ENCODE results near the gene RAB7A. TPM values are rescaled to one million over a fixed set of nuclear protein-coding genes. Genes with fewer than 3 reads are reported as not detected.

RAB7A gene
- total RNA-seq, 2 experiments from 2014 or later: 304 to 322 TPM

- H3K27ac Mint-ChIP-seq: no peak overlapping the region
- intact Hi-C loops (cut with micrococcal nuclease): no loop called here
- POLR2A ChIA-PET: interaction anchor here (0.5 to 0.6 kb wide), 2 partner anchors 110 to 318 kb away, joined by 3 to 4 read pairs; no protein-coding TSS in a partner anchor
Observed at GRCh38 chr3:128849911-128850455, 124.0 kb downstream of the RAB7A start.

DNA sequence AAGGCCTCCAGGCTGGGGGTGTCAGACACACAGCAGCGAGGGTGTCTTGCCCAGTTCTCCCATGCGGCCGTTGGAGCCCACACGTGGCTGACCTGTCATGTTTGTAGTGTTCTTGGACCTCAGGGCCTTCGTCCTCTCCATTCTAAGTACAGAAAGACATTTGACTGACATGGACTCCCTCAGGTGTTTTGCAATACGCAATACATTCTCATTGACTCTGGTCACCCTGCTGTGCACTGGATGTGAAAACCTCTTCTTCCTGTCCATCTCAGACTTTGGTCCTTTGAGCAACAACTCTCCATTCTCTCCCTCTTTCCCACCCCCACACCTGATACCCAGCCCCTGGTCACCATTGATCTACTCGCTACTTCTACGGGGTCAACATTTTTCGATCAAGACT is 124.6 kb downstream of the RAB7A start:
- H3K27ac Mint-ChIP-seq: no peak overlapping the region
- intact Hi-C loops (cut with micrococcal nuclease): no loop called here

More at GRCh38 chr3:128849911-128850455, 124.0 kb downstream of the RAB7A start:
- ATAC-seq (no peak), DNase-seq (peak; percentile 19)
- Mint-ChIP-seq H3K9me3 (peaks cover 9% of the 10 kb centered on the region), H3K4me1 (ENCODE audit: low read depth) (peaks cover 20% of the 10 kb centered on the region), H3K36me3 (ENCODE audit: low read depth) (peaks cover 4% of the 10 kb centered on the region), H3K4me3 (no peak overlapping the region), H3K27me3 (no peaks in the 10 kb centered on the region)
- CTCF ChIA-PET: no interaction called here
- TF ChIP-seq, protein P1, sequence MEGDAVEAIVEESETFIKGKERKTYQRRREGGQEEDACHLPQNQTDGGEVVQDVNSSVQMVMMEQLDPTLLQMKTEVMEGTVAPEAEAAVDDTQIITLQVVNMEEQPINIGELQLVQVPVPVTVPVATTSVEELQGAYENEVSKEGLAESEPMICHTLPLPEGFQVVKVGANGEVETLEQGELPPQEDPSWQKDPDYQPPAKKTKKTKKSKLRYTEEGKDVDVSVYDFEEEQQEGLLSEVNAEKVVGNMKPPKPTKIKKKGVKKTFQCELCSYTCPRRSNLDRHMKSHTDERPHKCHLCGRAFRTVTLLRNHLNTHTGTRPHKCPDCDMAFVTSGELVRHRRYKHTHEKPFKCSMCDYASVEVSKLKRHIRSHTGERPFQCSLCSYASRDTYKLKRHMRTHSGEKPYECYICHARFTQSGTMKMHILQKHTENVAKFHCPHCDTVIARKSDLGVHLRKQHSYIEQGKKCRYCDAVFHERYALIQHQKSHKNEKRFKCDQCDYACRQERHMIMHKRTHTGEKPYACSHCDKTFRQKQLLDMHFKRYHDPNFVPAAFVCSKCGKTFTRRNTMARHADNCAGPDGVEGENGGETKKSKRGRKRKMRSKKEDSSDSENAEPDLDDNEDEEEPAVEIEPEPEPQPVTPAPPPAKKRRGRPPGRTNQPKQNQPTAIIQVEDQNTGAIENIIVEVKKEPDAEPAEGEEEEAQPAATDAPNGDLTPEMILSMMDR (IDR thresholded peaks at IDR 0.05): no peak

DNA sequence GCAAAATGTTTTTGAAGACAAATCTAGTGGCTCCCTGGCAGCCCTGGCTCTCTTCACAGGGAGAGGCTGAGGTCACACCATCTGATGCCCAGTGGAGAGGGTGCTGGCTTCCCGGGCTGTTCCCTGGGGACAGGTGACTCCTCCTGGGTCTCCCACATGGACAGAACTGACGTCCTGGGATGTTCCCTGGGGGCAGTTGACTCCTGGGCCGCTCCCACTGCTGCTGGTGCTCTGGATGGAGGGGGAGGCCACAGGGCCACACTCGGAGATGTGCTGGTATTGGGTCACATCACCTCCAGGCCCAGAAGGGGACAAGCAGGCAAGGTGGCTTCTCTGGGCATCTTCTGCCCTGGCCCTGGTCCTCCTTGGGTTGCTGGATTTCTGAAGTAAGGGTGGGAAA is 125.6 kb downstream of the RAB7A start:
- TF ChIP-seq, protein P1 (IDR thresholded peaks at IDR 0.05): no peak
- Mint-ChIP-seq H3K9me3 (peaks cover 9% of the 10 kb centered on the region), H3K4me3 (no peak overlapping the region), H3K27me3 (no peaks in the 10 kb centered on the region), H3K4me1 (ENCODE audit: low read depth) (peaks cover 6% of the 10 kb centered on the region), H3K27ac (no peak overlapping the region), H3K36me3 (ENCODE audit: low read depth) (peaks cover 4% of the 10 kb centered on the region)
- ChIA-PET POLR2A (no interaction called here), CTCF (no interaction called here)
- DNase-seq (no peak), ATAC-seq (no peak)
- intact Hi-C loops (cut with micrococcal nuclease): no loop called here

More for the DNA sequence above, 124.6 kb downstream of the RAB7A start:
- ChIA-PET POLR2A (no interaction called here), CTCF (no interaction called here)
- Mint-ChIP-seq H3K27me3 (no peaks in the 10 kb centered on the region), H3K4me1 (ENCODE audit: low read depth) (peaks cover 15% of the 10 kb centered on the region), H3K4me3 (no peak overlapping the region), H3K36me3 (ENCODE audit: low read depth) (peaks cover 4% of the 10 kb centered on the region), H3K9me3 (peaks cover 9% of the 10 kb centered on the region)
- TF ChIP-seq, protein P1 (IDR thresholded peaks at IDR 0.05): no peak
- ATAC-seq: no peak
- DNase-seq: no peak

DNA sequence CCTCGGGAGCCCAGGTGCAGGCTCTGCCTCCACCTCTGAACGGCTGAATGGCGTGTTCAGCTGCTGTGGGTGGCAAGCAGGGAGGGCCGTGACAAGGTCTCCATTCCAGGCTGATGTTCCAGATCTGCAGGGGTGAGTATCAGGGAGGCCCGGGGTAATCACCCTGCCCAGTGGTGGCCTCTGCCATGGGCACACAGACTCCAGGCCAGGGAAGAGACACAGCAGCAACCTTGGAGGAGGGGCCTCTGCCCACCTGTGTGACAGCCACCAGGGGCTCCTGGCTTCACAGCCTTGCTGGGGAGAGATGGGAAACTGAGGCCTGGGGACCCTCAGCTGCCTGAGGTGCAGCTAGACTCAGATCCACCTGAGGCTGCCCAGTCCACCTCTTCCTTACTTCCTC is 127.8 kb downstream of the RAB7A start:
- intact Hi-C loops (cut with micrococcal nuclease): no loop called here
- Mint-ChIP-seq H3K9me3 (peaks cover 21% of the 10 kb centered on the region), H3K4me1 (ENCODE audit: low read depth) (no peaks in the 10 kb centered on the region), H3K27ac (no peak overlapping the region), H3K36me3 (ENCODE audit: low read depth) (peaks cover 6% of the 10 kb centered on the region), H3K4me3 (no peak overlapping the region), H3K27me3 (no peaks in the 10 kb centered on the region)
- DNase-seq (no peak), ATAC-seq (no peak)
- POLR2A ChIA-PET: interaction anchor here (1.4 kb wide), 1 partner anchor 21 kb away, joined by 3 read pairs; no protein-coding TSS in a partner anchor
- CTCF ChIA-PET: interaction anchor here (1.1 kb wide), 1 partner anchor 9 kb away, joined by 4 read pairs; no protein-coding TSS in a partner anchor
- TF ChIP-seq, protein P1 (IDR thresholded peaks at IDR 0.05): no peak

DNA sequence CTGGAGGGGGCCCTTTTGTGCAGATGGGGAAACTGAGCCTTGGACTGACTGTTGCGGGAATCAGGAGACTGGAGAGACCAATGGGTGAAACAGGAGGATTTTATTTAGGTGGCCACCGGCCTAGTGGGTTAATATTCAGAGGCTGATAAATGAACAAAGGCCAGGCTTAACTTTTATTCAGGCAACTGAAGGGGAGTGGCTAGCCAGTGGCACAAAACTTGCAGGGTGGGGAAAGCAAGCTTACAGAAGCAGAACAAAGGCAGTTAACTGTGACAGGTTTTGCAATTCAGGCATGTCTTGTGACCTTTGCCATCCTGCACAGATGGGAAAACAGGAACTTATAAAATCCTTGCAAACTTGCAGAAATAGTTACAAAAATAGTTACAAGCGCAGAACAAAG is 128.5 kb downstream of the RAB7A start:
- ATAC-seq: no peak
- intact Hi-C loops (cut with micrococcal nuclease): no loop called here
- no peak overlapping the region for H3K27ac Mint-ChIP-seq

More for the DNA sequence above, 128.5 kb downstream of the RAB7A start:
- Mint-ChIP-seq H3K4me1 (ENCODE audit: low read depth) (no peaks in the 10 kb centered on the region), H3K36me3 (ENCODE audit: low read depth) (peaks cover 11% of the 10 kb centered on the region), H3K9me3 (peaks cover 27% of the 10 kb centered on the region), H3K27me3 (no peaks in the 10 kb centered on the region), H3K4me3 (no peak overlapping the region)
- DNase-seq: no peak
- TF ChIP-seq, protein P1 (IDR thresholded peaks at IDR 0.05): no peak
- ChIA-PET CTCF (no interaction called here), POLR2A (interaction anchor here (1.4 kb wide), 1 partner anchor 20 kb away, joined by 3 read pairs; no protein-coding TSS in a partner anchor)

Data from activated CD8-positive, alpha-beta T cell treated with anti-CD3 and anti-CD28 coated beads for 36 hours (primary cell).